ENCODE measurements around the gene NAB1.

DNA sequence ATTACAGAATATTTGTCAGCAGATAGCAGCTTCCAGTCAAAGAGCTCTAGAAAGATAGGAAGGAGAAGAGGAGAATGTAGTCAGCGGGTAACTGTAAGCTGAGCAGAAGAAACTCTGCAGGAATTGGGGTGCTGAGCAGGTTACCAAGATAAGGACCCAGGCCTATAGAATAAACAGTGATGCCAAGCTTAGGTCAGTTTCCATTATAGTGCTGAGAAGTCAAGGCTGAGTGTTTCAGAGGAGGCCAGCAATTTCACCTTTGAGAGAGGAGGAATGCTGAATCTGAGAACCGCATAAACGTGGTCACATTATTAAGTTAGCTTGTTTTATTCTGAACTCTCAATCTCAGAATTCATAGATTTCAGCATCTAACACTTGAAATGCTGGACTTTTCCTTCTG lies 13.9 kb downstream of the NAB1 start:
- TF ChIP-seq EGR1 (IDR thresholded peaks at IDR 0.05; ENCODE audit: low read depth in 2 of 2) (no peak), CTCF (IDR thresholded peaks at IDR 0.05; ENCODE audit: low read depth, low read length, missing input control) (no peak), JUND (IDR thresholded peaks at IDR 0.05) (no peak), ATF3 (IDR thresholded peaks at IDR 0.05) (no peak), GABPA (IDR thresholded peaks at IDR 0.05 in 1 of 2, conservative IDR thresholded peaks at IDR 0.05 in 1 of 2) (no peak), MAX (IDR thresholded peaks at IDR 0.05) (no peak), RAD21 (IDR thresholded peaks at IDR 0.05) (no peak), TAF1 (conservative IDR thresholded peaks at IDR 0.05) (no peak), SP1 (IDR thresholded peaks at IDR 0.05) (no peak), YY1 (IDR thresholded peaks at IDR 0.05) (no peak)
- TF ChIP-seq, protein P1, sequence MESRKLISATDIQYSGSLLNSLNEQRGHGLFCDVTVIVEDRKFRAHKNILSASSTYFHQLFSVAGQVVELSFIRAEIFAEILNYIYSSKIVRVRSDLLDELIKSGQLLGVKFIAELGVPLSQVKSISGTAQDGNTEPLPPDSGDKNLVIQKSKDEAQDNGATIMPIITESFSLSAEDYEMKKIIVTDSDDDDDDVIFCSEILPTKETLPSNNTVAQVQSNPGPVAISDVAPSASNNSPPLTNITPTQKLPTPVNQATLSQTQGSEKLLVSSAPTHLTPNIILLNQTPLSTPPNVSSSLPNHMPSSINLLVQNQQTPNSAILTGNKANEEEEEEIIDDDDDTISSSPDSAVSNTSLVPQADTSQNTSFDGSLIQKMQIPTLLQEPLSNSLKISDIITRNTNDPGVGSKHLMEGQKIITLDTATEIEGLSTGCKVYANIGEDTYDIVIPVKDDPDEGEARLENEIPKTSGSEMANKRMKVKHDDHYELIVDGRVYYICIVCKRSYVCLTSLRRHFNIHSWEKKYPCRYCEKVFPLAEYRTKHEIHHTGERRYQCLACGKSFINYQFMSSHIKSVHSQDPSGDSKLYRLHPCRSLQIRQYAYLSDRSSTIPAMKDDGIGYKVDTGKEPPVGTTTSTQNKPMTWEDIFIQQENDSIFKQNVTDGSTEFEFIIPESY (IDR thresholded peaks at IDR 0.05): no peak
- TF ChIP-seq, protein P2, sequence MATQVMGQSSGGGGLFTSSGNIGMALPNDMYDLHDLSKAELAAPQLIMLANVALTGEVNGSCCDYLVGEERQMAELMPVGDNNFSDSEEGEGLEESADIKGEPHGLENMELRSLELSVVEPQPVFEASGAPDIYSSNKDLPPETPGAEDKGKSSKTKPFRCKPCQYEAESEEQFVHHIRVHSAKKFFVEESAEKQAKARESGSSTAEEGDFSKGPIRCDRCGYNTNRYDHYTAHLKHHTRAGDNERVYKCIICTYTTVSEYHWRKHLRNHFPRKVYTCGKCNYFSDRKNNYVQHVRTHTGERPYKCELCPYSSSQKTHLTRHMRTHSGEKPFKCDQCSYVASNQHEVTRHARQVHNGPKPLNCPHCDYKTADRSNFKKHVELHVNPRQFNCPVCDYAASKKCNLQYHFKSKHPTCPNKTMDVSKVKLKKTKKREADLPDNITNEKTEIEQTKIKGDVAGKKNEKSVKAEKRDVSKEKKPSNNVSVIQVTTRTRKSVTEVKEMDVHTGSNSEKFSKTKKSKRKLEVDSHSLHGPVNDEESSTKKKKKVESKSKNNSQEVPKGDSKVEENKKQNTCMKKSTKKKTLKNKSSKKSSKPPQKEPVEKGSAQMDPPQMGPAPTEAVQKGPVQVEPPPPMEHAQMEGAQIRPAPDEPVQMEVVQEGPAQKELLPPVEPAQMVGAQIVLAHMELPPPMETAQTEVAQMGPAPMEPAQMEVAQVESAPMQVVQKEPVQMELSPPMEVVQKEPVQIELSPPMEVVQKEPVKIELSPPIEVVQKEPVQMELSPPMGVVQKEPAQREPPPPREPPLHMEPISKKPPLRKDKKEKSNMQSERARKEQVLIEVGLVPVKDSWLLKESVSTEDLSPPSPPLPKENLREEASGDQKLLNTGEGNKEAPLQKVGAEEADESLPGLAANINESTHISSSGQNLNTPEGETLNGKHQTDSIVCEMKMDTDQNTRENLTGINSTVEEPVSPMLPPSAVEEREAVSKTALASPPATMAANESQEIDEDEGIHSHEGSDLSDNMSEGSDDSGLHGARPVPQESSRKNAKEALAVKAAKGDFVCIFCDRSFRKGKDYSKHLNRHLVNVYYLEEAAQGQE (IDR thresholded peaks at IDR 0.05): no peak

All from liver (tissue), 3 donors.